IMR-90 (cell line): Measurements from ENCODE around the gene EIF3A. TPM values are rescaled to one million over a fixed set of nuclear protein-coding genes. Genes with fewer than 3 reads are reported as not detected.
A peak's percentile ranks its signal among the peaks of the same experiment; 100 is the strongest.

ENCODE experiments used
- ATAC-seq: fragments of 200-7000 bp; cut with Tn5 transposase; 2 replicates; pipeline ENCODE4 v1.9.1; 2020; ENCODE audit warnings: low read depth, mild to moderate bottlenecking, moderate library complexity
- BruUV-seq: library from RNA; stranded (reverse); fragments of 400-500 nt; replicated peaks from 2 replicates; lab custom pipeline; 2021; lab: Mats Ljungman, UMichigan
- CTCF ChIA-PET: fragments of 300-600 bp; formaldehyde crosslinking; extraction: SDS; loops from one replicate; lab custom pipeline; 2021; ENCODE audit warnings: antibody characterized with exemption; lab: Yijun Ruan, JAX
- POLR2A ChIA-PET: fragments of 300-600 bp; sonication (Branson Sonifier 250); formaldehyde crosslinking; loops from one replicate; lab custom pipeline; 2022; ENCODE audit warnings: antibody characterized with exemption; ENCODE audit not compliant: unreplicated experiment; lab: Charles Lee
- DNase-seq: peaks from one replicate; pipeline ENCODE4 v3.0.0; 2013
- H2AFZ ChIP-seq: replicated peaks from 2 replicates; pipeline ENCODE3; 2013; ENCODE audit warnings: low read length, mild to moderate bottlenecking; ENCODE audit not compliant: poor library complexity
- H2AK5ac ChIP-seq: 2 replicates; pipeline ENCODE4 v1.6.1; 2013; ENCODE audit warnings: low read depth, low read length, inconsistent platforms
- H2AK9ac ChIP-seq: replicated peaks from 2 replicates; pipeline ENCODE3; 2013; ENCODE audit warnings: mild to moderate bottlenecking, low read depth, low read length, moderate library complexity; ENCODE audit not compliant: poor library complexity
- H2BK120ac ChIP-seq: 2 replicates; pipeline ENCODE4 v1.6.1; 2013; ENCODE audit warnings: low read depth, low read length, inconsistent platforms
- H2BK15ac ChIP-seq: 3 replicates; pipeline ENCODE4 v1.6.1; 2013; ENCODE audit warnings: low read depth, low read length, inconsistent platforms
- H2BK20ac ChIP-seq: 2 replicates; pipeline ENCODE4 v1.6.1; 2013; ENCODE audit warnings: low read depth, mild to moderate bottlenecking, inconsistent platforms, low read length, moderate library complexity
- H2BK5ac ChIP-seq: 2 replicates; pipeline ENCODE4 v1.6.1; 2013; ENCODE audit warnings: mild to moderate bottlenecking, low read depth, low read length, inconsistent platforms; ENCODE audit not compliant: poor library complexity, severe bottlenecking
- H3K14ac ChIP-seq: replicated peaks from 2 replicates; pipeline ENCODE4 v1.6.1; 2013; ENCODE audit warnings: low read depth, low read length, inconsistent platforms
- H3K18ac ChIP-seq: 2 replicates; pipeline ENCODE4 v1.6.1; 2013; ENCODE audit warnings: low read depth, low read length, control low read depth
- H3K23ac ChIP-seq: 2 replicates; pipeline ENCODE4 v1.6.1; 2013; ENCODE audit warnings: low read depth, low read length, inconsistent platforms
- H3K27ac ChIP-seq: 2 replicates; pipeline ENCODE4 v1.5.1; 2013; ENCODE audit warnings: mild to moderate bottlenecking, control low read depth, low read length; ENCODE audit not compliant: insufficient read depth
- H3K27me3 ChIP-seq: 2 replicates; pipeline ENCODE4 v1.6.1; 2013; ENCODE audit warnings: low read length; ENCODE audit not compliant: control insufficient read depth, insufficient read depth
- H3K36me3 ChIP-seq: 2 replicates; pipeline ENCODE4 v1.6.1; 2013; ENCODE audit warnings: low read length, mixed read lengths; ENCODE audit not compliant: control insufficient read depth, insufficient read depth
- H3K4ac ChIP-seq: 2 replicates; pipeline ENCODE4 v1.6.1; 2013; ENCODE audit warnings: low read depth, low read length, inconsistent platforms
- H3K4me1 ChIP-seq: 2 replicates; pipeline ENCODE4 v1.6.1; 2013; ENCODE audit warnings: low read length, mixed read lengths; ENCODE audit not compliant: control insufficient read depth, insufficient read depth
- H3K4me2 ChIP-seq: 2 replicates; pipeline ENCODE4 v1.6.1; 2013; ENCODE audit warnings: low read depth, mild to moderate bottlenecking, control low read depth, low read length, moderate library complexity
- H3K4me3 ChIP-seq: 2 replicates; pipeline ENCODE4 v1.5.1; 2013; ENCODE audit warnings: low read depth, mild to moderate bottlenecking, control low read depth, low read length, moderate library complexity; ENCODE audit not compliant: insufficient read depth
- H3K56ac ChIP-seq: 2 replicates; pipeline ENCODE4 v1.6.1; 2013; ENCODE audit warnings: low read length, inconsistent platforms; ENCODE audit not compliant: insufficient read depth; ENCODE audit errors: extremely low read depth
- H3K79me1 ChIP-seq, 2 experiments: 2 replicates each; pipeline ENCODE4 v1.6.1; 2013; ENCODE audit warnings: low read length in 2 of 2, inconsistent platforms in 1 of 2, low read depth in 1 of 2
- H3K9ac ChIP-seq: 2 replicates; pipeline ENCODE4 v1.6.1; 2013; ENCODE audit warnings: low read depth, low read length, control low read depth
- H3K9me1 ChIP-seq: 2 replicates; pipeline ENCODE4 v1.6.1; 2013; ENCODE audit warnings: low read length, inconsistent platforms; ENCODE audit not compliant: insufficient read depth
- H3K9me3 ChIP-seq: 2 replicates; pipeline ENCODE4 v1.6.1; 2013; ENCODE audit warnings: low read length; ENCODE audit not compliant: control insufficient read depth, insufficient read depth
- H4K20me1 ChIP-seq: 2 replicates; pipeline ENCODE4 v1.6.1; 2013; ENCODE audit warnings: low read length, inconsistent platforms; ENCODE audit not compliant: insufficient read depth
- H4K5ac ChIP-seq: 2 replicates; pipeline ENCODE4 v1.6.1; 2013; ENCODE audit warnings: mild to moderate bottlenecking, low read depth, low read length, control low read depth
- H4K8ac ChIP-seq, 2 experiments: 2 replicates each; pipeline ENCODE4 v1.6.1; 2013; ENCODE audit warnings: low read depth in 2 of 2, low read length in 2 of 2, control low read depth in 1 of 2, inconsistent platforms in 1 of 2
- H4K91ac ChIP-seq: 2 replicates; pipeline ENCODE4 v1.6.1; 2013; ENCODE audit warnings: low read depth, low read length, inconsistent platforms; ENCODE audit not compliant: insufficient read depth
- BHLHE40 ChIP-seq: fragments of 150-350 bp; IDR thresholded peaks from 2 replicates; pipeline ENCODE4 v1.6.1; 2016; ENCODE audit warnings: mild to moderate bottlenecking, low read depth, low read length
- CEBPB ChIP-seq: IDR thresholded peaks from 2 replicates; pipeline ENCODE4 v1.6.1; 2012; ENCODE audit warnings: low read depth, low read length, improper control_type of control experiment
- CHD1 ChIP-seq: IDR thresholded peaks from 2 replicates; pipeline ENCODE4 v1.6.1; 2012; ENCODE audit warnings: low read depth, low read length, improper control_type of control experiment
- CTCF ChIP-seq: conservative IDR thresholded peaks from 2 replicates; pipeline ENCODE4 v1.5.1; 2012; ENCODE audit warnings: mild to moderate bottlenecking, low read depth, low read length, improper control_type of control experiment
- ELK1 ChIP-seq: fragments of 150-350 bp; IDR thresholded peaks from 2 replicates; pipeline ENCODE4 v1.6.1; 2016; ENCODE audit warnings: low read depth, mild to moderate bottlenecking, low read length, moderate library complexity, borderline replicate concordance
- FOS ChIP-seq: fragments of 150-350 bp; IDR thresholded peaks from 2 replicates; pipeline ENCODE4 v1.6.1; 2016; ENCODE audit warnings: low read depth, low read length
- MAFK ChIP-seq: IDR thresholded peaks from 2 replicates; pipeline ENCODE4 v1.6.1; 2012; ENCODE audit warnings: low read depth, low read length, improper control_type of control experiment
- MAZ ChIP-seq: IDR thresholded peaks from 2 replicates; pipeline ENCODE4 v1.6.1; 2012; ENCODE audit warnings: low read depth, mild to moderate bottlenecking, low read length, improper control_type of control experiment, moderate library complexity, borderline replicate concordance
- MXI1 ChIP-seq: IDR thresholded peaks from 2 replicates; pipeline ENCODE4 v1.6.1; 2012; ENCODE audit warnings: low read depth, mild to moderate bottlenecking, low read length, moderate library complexity, borderline replicate concordance
- NFE2L2 ChIP-seq: fragments of 150-350 bp; IDR thresholded peaks from 2 replicates; pipeline ENCODE4 v1.6.1; 2016; ENCODE audit warnings: low read depth, mild to moderate bottlenecking, low read length
- POLR2A ChIP-seq: IDR thresholded peaks from 2 replicates; pipeline ENCODE4 v1.6.1; 2012; ENCODE audit warnings: mild to moderate bottlenecking, low read depth, low read length
- RAD21 ChIP-seq: IDR thresholded peaks from 2 replicates; pipeline ENCODE4 v1.6.1; 2012; ENCODE audit warnings: low read length, improper control_type of control experiment
- RCOR1 ChIP-seq: IDR thresholded peaks from 2 replicates; pipeline ENCODE4 v1.6.1; 2012; ENCODE audit warnings: mild to moderate bottlenecking, low read length, improper control_type of control experiment; ENCODE audit not compliant: insufficient replicate concordance
- RFX5 ChIP-seq: IDR thresholded peaks from 2 replicates; pipeline ENCODE4 v1.8.0; 2012; ENCODE audit warnings: low read depth, mild to moderate bottlenecking, low read length, moderate library complexity
- SMC3 ChIP-seq: fragments of 150-350 bp; IDR thresholded peaks from 2 replicates; pipeline ENCODE4 v1.6.1; 2016; ENCODE audit warnings: low read depth, mild to moderate bottlenecking, antibody characterized with exemption, low read length, moderate library complexity
- USF2 ChIP-seq: fragments of 150-350 bp; IDR thresholded peaks from 2 replicates; pipeline ENCODE4 v1.6.1; 2017; ENCODE audit warnings: mild to moderate bottlenecking, antibody characterized with exemption, low read length, low read depth
- WGBS, 2 experiments: methylation state at CpG; one replicate each; pipeline versions ENCODE4 v1.1.5 to v1.1.7; 2013; ENCODE audit warnings: missing lambda C conversion rate in 2 of 2; ENCODE audit not compliant: insufficient read length in 1 of 2; ENCODE audit errors: extremely low coverage in 2 of 2; 5-methylcytosine and 5-hydroxymethylcytosine counted together
- dilution Hi-C: fragments of 300-500 bp; cut with HindIII; formaldehyde crosslinking; loops from one replicate; pipeline ENCODE4 v1.14.3; 2018; ENCODE audit warnings: low sequenced_read_pairs; ENCODE audit not compliant: unreplicated experiment
- in situ Hi-C: fragments of 300-500 bp; cut with MboI; formaldehyde crosslinking; loops from 3 replicates; pipeline ENCODE4 v1.14.3; 2019; ENCODE audit warnings: low sequenced_read_pairs, inconsistent platforms, mixed read lengths
- intact Hi-C: fragments of 100-400 bp; cut with micrococcal nuclease; formaldehyde crosslinking; loops from 2 replicates; pipeline ENCODE4 v1.10.0; 2022
- polyA plus RNA-seq, 3 experiments: library from polyadenylated mRNA; depleted of rRNA; stranded (reverse); fragments of >200 nt; gene quantifications; 2 replicates each; pipeline ENCODE4 v1.2.3, GENCODE V29; 2012; ENCODE audit warnings: low replicate concordance in 1 of 3
- total RNA-seq: library from RNA; depleted of rRNA; stranded (reverse); fragments of >200 nt; gene quantifications from 2 replicates; pipeline ENCODE4 v1.2.3, GENCODE V29; 2012

EIF3A gene
- total and polyA plus RNA-seq, 2 of the 4 experiments (the other 2 are of a cell fraction), result 49.6 to 145 TPM

- peaks cover 4% of the 10 kb centered on the region; the same call in 1 of the 2 replicates for H4K20me1 ChIP-seq
- no TSS peak for BruUV-seq
Observed at GRCh38 chr10:119119400-119119799, 38.8 kb upstream of the EIF3A start.

More at GRCh38 chr10:119119400-119119799, 38.8 kb upstream of the EIF3A start:
- Histone ChIP-seq H2AK9ac (no peak overlapping the region), H3K18ac (no peak overlapping the region), H4K91ac (no peak overlapping the region), H3K36me3 (peaks cover 51% of the 10 kb centered on the region), H3K9ac (no peak overlapping the region), H3K27ac (no peak overlapping the region), H2AFZ (no peak overlapping the region), H3K27me3 (no peaks in the 10 kb centered on the region), H3K4ac (no peak overlapping the region), H2BK20ac (no peak overlapping the region), H3K4me2 (no peak overlapping the region), H3K23ac (no peak overlapping the region), H3K9me1 (peaks cover 4% of the 10 kb centered on the region; the same call in 1 of the 2 replicates), H3K79me1 (peaks cover 6 to 30% of the 10 kb centered on the region in 2 experiments; a peak in 3 of 4 replicates), H3K4me1 (peaks cover 4% of the 10 kb centered on the region), H2AK5ac (peak overlapping the region; percentile 59; the same call in 1 of the 2 replicates), H3K56ac (no peak overlapping the region), H3K14ac (no peak overlapping the region), H2BK5ac (peak overlapping the region; percentile 85), H3K4me3 (no peak overlapping the region), H2BK120ac (no peak overlapping the region), H4K5ac (no peak overlapping the region), H3K9me3 (no peaks in the 10 kb centered on the region), H4K8ac (no peak overlapping the region), H2BK15ac (no peak overlapping the region)
- TF ChIP-seq RCOR1 (no peak), MAFK (no peak), SMC3 (no peak), CEBPB (no peak), MAZ (no peak), USF2 (no peak), BHLHE40 (no peak), CHD1 (no peak), NFE2L2 (no peak), CTCF (no peak), RAD21 (no peak), MXI1 (no peak), ELK1 (no peak), RFX5 (no peak), POLR2A (no peak), FOS (no peak)
- no peak for ATAC-seq
- intact Hi-C loops, result no loop called here
- WGBS, 2 experiments, result 83% methylated on average over 1 of the region's 1 CpG; no CpG with 5 or more reads in 1 of the 2 experiments
- ChIA-PET CTCF (interaction anchor here (1.1 kb wide), 1 partner anchor 12 kb away, joined by 4 read pairs; no protein-coding TSS in a partner anchor), POLR2A (no interaction called here)
- in situ Hi-C loops, result no loop called here
- DNase-seq, result no peak
- dilution Hi-C loops, result no loop called here
